A549 (cell line): ENCODE measurements around the gene TP73. TPM values are rescaled to one million over a fixed set of nuclear protein-coding genes. Genes with fewer than 3 reads are reported as not detected.

Source experiments
- ATAC-seq, 2 experiments: fragments of 200-7000 bp in 1 of 2; fragments of >200 bp in 1 of 2; cut with Nextera tagmentation in 1 of 2; cut with Tn5 transposase in 1 of 2; 3 replicates each; pipeline versions ENCODE4 v1.8.0 to v1.9.1; 2018 to 2020; ENCODE audit warnings: mild to moderate bottlenecking in 1 of 2, moderate library complexity in 1 of 2
- CTCF ChIA-PET: fragments of 300-600 bp; sonication (Branson Sonifier 250); formaldehyde crosslinking; extraction: SDS; loops from one replicate; lab custom pipeline; 2021; ENCODE audit warnings: antibody characterized with exemption, inconsistent platforms; lab: Yijun Ruan, JAX
- POLR2A ChIA-PET: fragments of 350-600 bp; formaldehyde crosslinking; extraction: SDS; loops from one replicate; lab custom pipeline; 2021; ENCODE audit warnings: antibody characterized with exemption, inconsistent platforms; lab: Yijun Ruan, JAX
- DNase-seq, 2 experiments: peaks; one replicate each; pipeline versions ENCODE4 v3.0.0 to v3.0.0-alpha.2; 2011 to 2016; ENCODE audit warnings: low read depth in 1 of 2, low spot score in 1 of 2
- FAIRE-seq: peaks from 2 replicates; lab custom pipeline; 2011; peaks lifted over from hg19 to GRCh38; lab: Jason Lieb, UNC
- H3K27ac ChIP-seq, 2 experiments: fragments of >200 bp; sonication (Bioruptor Twin); formaldehyde crosslinking; 3 replicates each; pipeline ENCODE4 v1.5.1; 2016 to 2017
- H3K4me1 ChIP-seq: fragments of >200 bp; sonication (Bioruptor Twin); formaldehyde crosslinking; 3 replicates; pipeline ENCODE4 v1.6.1; 2016
- H3K4me2 ChIP-seq: fragments of >200 bp; sonication (Bioruptor Twin); formaldehyde crosslinking; 3 replicates; pipeline ENCODE4 v1.6.1; 2016
- H3K4me3 ChIP-seq: fragments of >200 bp; sonication (Bioruptor Twin); formaldehyde crosslinking; 3 replicates; pipeline ENCODE4 v1.5.1; 2016
- H3K9me3 ChIP-seq: fragments of >200 bp; sonication (Bioruptor Twin); formaldehyde crosslinking; 3 replicates; pipeline ENCODE4 v1.6.1; 2016
- ATOH8 ChIP-seq: fragments of 250-450 bp; sonication (Bioruptor Pico); IDR thresholded peaks from 2 replicates; pipeline ENCODE4 v1.5.0; 2020; ENCODE audit warnings: low read depth, mild to moderate bottlenecking, moderate library complexity
- BHLHE40 ChIP-seq: IDR thresholded peaks from 2 replicates; pipeline ENCODE4 v1.6.1; 2012; ENCODE audit warnings: low read depth, low read length, inconsistent platforms
- CHD2 ChIP-seq: fragments of 150-350 bp; IDR thresholded peaks from 2 replicates; pipeline ENCODE4 v1.6.1; 2014; ENCODE audit warnings: low read length; ENCODE audit not compliant: partially characterized antibody
- CTCF ChIP-seq: fragments of >200 bp; sonication (Bioruptor Twin); formaldehyde crosslinking; IDR thresholded peaks from 3 replicates; pipeline ENCODE4 v1.5.1; 2016
- E2F6 ChIP-seq: IDR thresholded peaks from 2 replicates; pipeline ENCODE4 v1.6.1; 2012; ENCODE audit warnings: low read depth, borderline replicate concordance
- EHF ChIP-seq: fragments of 250-450 bp; sonication (Bioruptor Pico); IDR thresholded peaks from 2 replicates; pipeline ENCODE4 v1.5.0; 2020; ENCODE audit warnings: mild to moderate bottlenecking
- EHMT2 ChIP-seq: fragments of 200-600 bp; sonication (generic); IDR thresholded peaks from 2 replicates; pipeline ENCODE4 v1.6.1; 2016; ENCODE audit warnings: antibody characterized with exemption, low read depth, mild to moderate bottlenecking, moderate library complexity
- ELK1 ChIP-seq: fragments of 150-350 bp; IDR thresholded peaks from 2 replicates; pipeline ENCODE4 v1.6.1; 2014; ENCODE audit warnings: low read depth, mild to moderate bottlenecking, low read length
- EP300 ChIP-seq, 2 experiments: fragments of >200 bp; sonication (Bioruptor Twin); formaldehyde crosslinking; IDR thresholded peaks; 2 replicates in 1 of 2; 3 replicates in 1 of 2; pipeline ENCODE4 v1.6.1; 2016 to 2017
- GATA3 ChIP-seq: IDR thresholded peaks from 2 replicates; pipeline ENCODE4 v1.6.1; 2012; ENCODE audit warnings: borderline replicate concordance
- HDAC2 ChIP-seq: fragments of 200-600 bp; sonication (generic); IDR thresholded peaks from 2 replicates; pipeline ENCODE4 v1.6.1; 2016
- HMGXB4 ChIP-seq: fragments of 250-450 bp; sonication (Bioruptor Pico); IDR thresholded peaks from 2 replicates; pipeline ENCODE4 v1.5.0; 2021; ENCODE audit warnings: mild to moderate bottlenecking, moderate library complexity, borderline replicate concordance
- HOXB5 ChIP-seq: fragments of 250-450 bp; sonication (Bioruptor Pico); IDR thresholded peaks from 2 replicates; pipeline ENCODE4 v1.5.0; 2020; ENCODE audit warnings: mild to moderate bottlenecking, moderate library complexity
- JUN ChIP-seq, 2 experiments: fragments of >200 bp; sonication (Bioruptor Twin); formaldehyde crosslinking; IDR thresholded peaks; 2 replicates in 1 of 2; 3 replicates in 1 of 2; pipeline ENCODE4 v1.6.1; 2016 to 2017
- KDM5A ChIP-seq: fragments of 200-600 bp; sonication (generic); IDR thresholded peaks from 2 replicates; pipeline ENCODE4 v1.6.1; 2016; ENCODE audit warnings: antibody characterized with exemption, mild to moderate bottlenecking
- MAX ChIP-seq: IDR thresholded peaks from 2 replicates; pipeline ENCODE4 v1.6.1; 2012
- MAZ ChIP-seq: fragments of 150-350 bp; IDR thresholded peaks from 2 replicates; pipeline ENCODE4 v1.6.1; 2014; ENCODE audit warnings: antibody characterized with exemption, low read depth, low read length, borderline replicate concordance
- NFE2L2 ChIP-seq: fragments of 150-350 bp; conservative IDR thresholded peaks from 2 replicates; pipeline ENCODE4 v1.6.1; 2014; ENCODE audit warnings: low read length
- NPAS2 ChIP-seq: fragments of 250-450 bp; sonication (Bioruptor Pico); IDR thresholded peaks from 2 replicates; pipeline ENCODE4 v1.8.0; 2022; ENCODE audit warnings: mild to moderate bottlenecking, moderate library complexity, borderline replicate concordance
- RARB ChIP-seq: fragments of 250-450 bp; sonication (Bioruptor Pico); IDR thresholded peaks from 2 replicates; pipeline ENCODE4 v1.8.0; 2021; ENCODE audit warnings: mild to moderate bottlenecking, moderate library complexity
- REST ChIP-seq: fragments of 200-600 bp; sonication (generic); IDR thresholded peaks from 2 replicates; pipeline ENCODE4 v1.6.1; 2016; ENCODE audit warnings: antibody characterized with exemption, mild to moderate bottlenecking, moderate library complexity
- RNF2 ChIP-seq: fragments of 200-600 bp; sonication (generic); IDR thresholded peaks from 2 replicates; pipeline ENCODE4 v1.6.1; 2016; ENCODE audit warnings: low read depth, mild to moderate bottlenecking, antibody characterized with exemption, moderate library complexity, borderline replicate concordance
- TFCP2L1 ChIP-seq: fragments of 250-450 bp; sonication (Bioruptor Pico); IDR thresholded peaks from 2 replicates; pipeline ENCODE4 v1.5.0; 2021; ENCODE audit warnings: mild to moderate bottlenecking
- USF2 ChIP-seq: fragments of 450-650 bp; IDR thresholded peaks from 2 replicates; pipeline ENCODE4 v1.6.1; 2014; ENCODE audit warnings: antibody characterized with exemption
- ZC3H11A ChIP-seq: fragments of 450-650 bp; IDR thresholded peaks from 2 replicates; pipeline ENCODE4 v1.6.1; 2014; ENCODE audit warnings: antibody characterized with exemption, mild to moderate bottlenecking
- WGBS: methylation state at CpG from one replicate; pipeline ENCODE4 v1.1.6; 2017; ENCODE audit errors: missing lambda C conversion rate; 5-methylcytosine and 5-hydroxymethylcytosine counted together
- polyA plus RNA-seq, 4 experiments: library from polyadenylated mRNA; depleted of rRNA in 3 of 4; stranded (reverse); fragments of >200 nt; fragmentation: RNase III in 1 of 4; extraction: RNeasy Plus Mini Kit Qiagen cat#74134 plus additional on column Dnase treatment in 1 of 4; gene quantifications; 2 replicates in 3 of 4; 3 replicates in 1 of 4; pipeline ENCODE4 v1.2.3, GENCODE V29; 2011 to 2017

Gene TP73
- polyA plus RNA-seq, 2 of the 4 experiments (the other 2 are of a cell fraction): 0.01 to 0.25 TPM

GRCh38 chr1:3744646-3745045 lies 92.3 kb downstream of the TP73 start:
- no peak overlapping the region for H3K4me2 ChIP-seq
- ChIA-PET CTCF (no interaction called here), POLR2A (no interaction called here)
- H3K4me1 ChIP-seq: peaks cover 5% of the 10 kb centered on the region; the same call in 2 of the 3 replicates
- H3K9me3 ChIP-seq: no peaks in the 10 kb centered on the region
- FAIRE-seq (no peak), ATAC-seq (no peak), DNase-seq (no peak)
- 84% methylated on average over 4 of the region's 10 CpGs for WGBS
- TF ChIP-seq TFCP2L1 (no peak), HMGXB4 (CRISPR knock-in tag) (no peak), MAZ (no peak), MAX (no peak), RNF2 (no peak), EHF (CRISPR knock-in tag) (no peak), JUN (IDR thresholded peaks at IDR 0.05) (no peak), ZC3H11A (no peak), CTCF (no peak), CHD2 (no peak), BHLHE40 (no peak), NFE2L2 (no peak), ELK1 (no peak), RARB (CRISPR knock-in tag) (no peak), GATA3 (no peak), ATOH8 (CRISPR knock-in tag) (no peak), EHMT2 (no peak), USF2 (no peak), E2F6 (no peak)
- TF ChIP-seq, all 56 proteins: peak for 0
- H3K27ac ChIP-seq: no peak overlapping the region
- H3K4me3 ChIP-seq: no peak overlapping the region

- Histone ChIP-seq H3K9me3 (no peaks in the 10 kb centered on the region), H3K4me3 (no peak overlapping the region), H3K27ac (no peak overlapping the region), H3K4me2 (no peak overlapping the region), H3K4me1 (peaks cover 5% of the 10 kb centered on the region; the same call in 2 of the 3 replicates)
- CTCF ChIA-PET: no interaction called here
- TF ChIP-seq HDAC2 (no peak), NPAS2 (CRISPR knock-in tag) (no peak), TFCP2L1 (no peak), EHMT2 (no peak), EP300 (IDR thresholded peaks at IDR 0.05) (no peak), REST (no peak), HOXB5 (CRISPR knock-in tag) (no peak), ZC3H11A (no peak), GATA3 (no peak), KDM5A (no peak)
- FAIRE-seq (no peak), DNase-seq (no peak), ATAC-seq (no peak)
- POLR2A ChIA-PET: no interaction called here
- 98% methylated on average over 9 of the region's 12 CpGs for WGBS
Measured at GRCh38 chr1:3745071-3745470, 92.8 kb downstream of the TP73 start.
